Skeletal muscle satellite cell (primary cell): Measurements from ENCODE around the gene MAPKAPK5.
A peak's percentile ranks its signal among the peaks of the same experiment; 100 is the strongest.
"Not testable (repeated sequence)": the region's sequence is repeated elsewhere in the genome, so short reads cannot be mapped to it uniquely, and the experiment has no call there.

Experiments used
- H3K27me3 ChIP-seq: 2 replicates; pipeline ENCODE4 v1.7.0; 2013; ENCODE audit warnings: low read length; ENCODE audit not compliant: control insufficient read depth, insufficient read depth
- H3K36me3 ChIP-seq: 2 replicates; pipeline ENCODE4 v1.7.0; 2013; ENCODE audit warnings: mild to moderate bottlenecking, control low read depth, low read length; ENCODE audit not compliant: insufficient read depth
- H3K4me1 ChIP-seq: 2 replicates; pipeline ENCODE4 v1.7.0; 2013; ENCODE audit warnings: low read length; ENCODE audit not compliant: control insufficient read depth, insufficient read depth
- H3K4me2 ChIP-seq: 2 replicates; pipeline ENCODE4 v1.7.0; 2013; ENCODE audit warnings: mild to moderate bottlenecking, low read length
- H3K4me3 ChIP-seq: 2 replicates; pipeline ENCODE4 v1.7.0; 2013; ENCODE audit warnings: low read length
- H3K9ac ChIP-seq: 2 replicates; pipeline ENCODE4 v1.7.0; 2013; ENCODE audit warnings: mild to moderate bottlenecking, low read depth, low read length, moderate library complexity
- H3K9me3 ChIP-seq: replicated peaks from 2 replicates; pipeline ENCODE4 v1.7.0; 2013; ENCODE audit warnings: mild to moderate bottlenecking, control low read depth, low read length

Gene MAPKAPK5

GRCh38 chr12:111829635-111830034 is 12.4 kb upstream of the MAPKAPK5 start:
- H3K36me3 ChIP-seq, result not testable (repeated sequence)

DNA sequence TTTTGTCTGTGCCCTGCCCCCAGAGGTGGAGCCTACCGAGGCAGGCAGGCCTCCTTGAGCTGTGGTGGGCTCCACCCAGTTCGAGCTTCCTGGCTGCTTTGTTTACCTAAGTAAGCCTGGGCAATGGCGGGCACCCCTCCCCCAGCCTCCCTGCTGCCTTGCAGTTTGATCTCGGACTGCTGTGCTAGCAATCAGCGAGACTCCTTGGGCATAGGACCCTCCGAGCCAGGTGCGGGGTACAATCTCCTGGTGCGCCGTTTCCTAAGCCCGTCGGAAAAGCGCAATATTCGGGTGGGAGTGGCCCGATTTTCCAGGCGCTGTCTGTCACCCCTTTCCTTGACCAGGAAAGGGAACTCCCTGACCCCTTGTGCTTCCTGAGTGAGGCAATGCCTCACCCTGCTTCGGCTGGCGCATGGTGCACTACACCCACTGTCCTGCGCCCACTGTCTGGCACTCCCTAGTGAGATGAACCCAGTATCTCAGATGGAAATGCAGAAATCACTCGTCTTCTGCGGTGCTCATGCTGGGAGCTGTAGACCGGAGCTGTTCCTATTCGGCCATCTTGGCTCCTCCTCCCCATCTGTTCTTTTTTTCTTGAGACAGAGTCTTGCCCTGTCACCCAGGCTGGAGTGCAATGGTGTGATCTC is 7.2 kb upstream of the MAPKAPK5 start:
- H3K4me3 ChIP-seq, H3K36me3 ChIP-seq, H3K4me2 ChIP-seq, H3K27me3 ChIP-seq, H3K4me1 ChIP-seq, H3K9ac ChIP-seq, H3K9me3 ChIP-seq: not testable (repeated sequence)

More at GRCh38 chr12:111829635-111830034, 12.4 kb upstream of the MAPKAPK5 start:
- not testable (repeated sequence) for H3K9me3 ChIP-seq, H3K4me3 ChIP-seq, H3K9ac ChIP-seq, H3K27me3 ChIP-seq, H3K4me1 ChIP-seq, H3K4me2 ChIP-seq

DNA sequence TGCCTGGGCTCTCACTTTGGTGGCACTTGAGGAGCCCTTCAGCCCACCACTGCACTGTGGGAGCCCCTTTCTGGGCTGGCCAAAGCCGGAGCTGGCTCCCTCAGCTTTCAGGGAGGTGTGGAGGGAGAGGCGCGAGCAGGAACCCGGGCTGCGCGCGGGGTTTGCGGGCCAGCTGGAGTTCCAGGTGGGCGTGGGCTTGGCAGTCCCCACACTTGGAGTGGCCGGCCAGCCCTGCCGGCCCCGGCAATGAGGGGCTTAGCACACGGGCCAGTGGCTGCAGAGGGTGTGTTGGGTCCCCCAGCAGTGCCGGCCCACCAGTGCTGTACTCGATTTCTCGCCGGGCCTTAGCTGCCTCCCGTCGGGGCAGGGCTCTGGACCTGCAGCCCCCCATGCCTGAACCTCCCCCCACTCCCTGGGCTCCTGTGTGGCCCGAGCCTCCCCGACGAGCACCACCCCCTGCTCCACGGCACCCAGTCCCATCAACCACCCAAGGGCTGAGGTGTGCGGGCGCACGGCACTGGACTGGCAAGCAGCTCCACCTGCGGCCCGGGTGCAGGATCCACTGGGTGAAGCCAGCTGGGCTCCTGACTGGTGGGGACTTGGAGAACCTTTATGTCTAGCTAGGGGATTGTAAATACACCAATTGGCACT is 6.4 kb upstream of the MAPKAPK5 start:
- H3K4me3 ChIP-seq, H3K27me3 ChIP-seq, H3K9me3 ChIP-seq, H3K9ac ChIP-seq, H3K36me3 ChIP-seq, H3K4me1 ChIP-seq, H3K4me2 ChIP-seq: not testable (repeated sequence)

GRCh38 chr12:111838353-111838752 is 3.7 kb upstream of the MAPKAPK5 start:
- Histone ChIP-seq H3K27me3 (no peaks in the 10 kb centered on the region), H3K4me3 (no peak overlapping the region), H3K9me3 (no peaks in the 10 kb centered on the region), H3K4me1 (peaks cover 7% of the 10 kb centered on the region), H3K36me3 (peaks cover 9% of the 10 kb centered on the region), H3K4me2 (no peak overlapping the region), H3K9ac (no peak overlapping the region)

- H3K27me3 ChIP-seq, result no peaks in the 10 kb centered on the region
- peak overlapping the region; percentile 87 for H3K4me3 ChIP-seq
- peaks cover 12% of the 10 kb centered on the region for H3K4me1 ChIP-seq
- peak overlapping the region; percentile 80 for H3K4me2 ChIP-seq
- H3K9me3 ChIP-seq, result no peaks in the 10 kb centered on the region
- peak overlapping the region; percentile 92 for H3K9ac ChIP-seq
- H3K36me3 ChIP-seq, result peaks cover 9% of the 10 kb centered on the region
Observed at GRCh38 chr12:111840807-111841206, 1.2 kb upstream of the MAPKAPK5 start.

- H3K4me1 ChIP-seq, result peaks cover 17% of the 10 kb centered on the region
- H3K4me2 ChIP-seq, result peak overlapping the region; percentile 80
- peaks cover 13% of the 10 kb centered on the region for H3K36me3 ChIP-seq
- peak overlapping the region; percentile 87 for H3K4me3 ChIP-seq
- no peaks in the 10 kb centered on the region for H3K9me3 ChIP-seq
- H3K9ac ChIP-seq, result peak overlapping the region; percentile 92
- H3K27me3 ChIP-seq, result no peaks in the 10 kb centered on the region
Observed at GRCh38 chr12:111841236-111841749, 735 bp upstream of the MAPKAPK5 start.

- Histone ChIP-seq H3K9me3 (no peaks in the 10 kb centered on the region), H3K4me3 (peak overlapping the region; percentile 87), H3K27me3 (no peaks in the 10 kb centered on the region), H3K4me1 (peaks cover 23% of the 10 kb centered on the region), H3K4me2 (peak overlapping the region; percentile 80), H3K9ac (peak overlapping the region; percentile 92), H3K36me3 (peaks cover 13% of the 10 kb centered on the region)
Observed at GRCh38 chr12:111842556-111843396, 748 bp downstream of the MAPKAPK5 start.

GRCh38 chr12:111846016-111846415 is 4.0 kb downstream of the MAPKAPK5 start:
- Histone ChIP-seq H3K9me3 (no peaks in the 10 kb centered on the region), H3K4me3 (no peak overlapping the region), H3K36me3 (peaks cover 4% of the 10 kb centered on the region), H3K27me3 (no peaks in the 10 kb centered on the region), H3K4me2 (no peak overlapping the region), H3K4me1 (peaks cover 16% of the 10 kb centered on the region), H3K9ac (no peak overlapping the region)

- Histone ChIP-seq H3K27me3 (no peaks in the 10 kb centered on the region), H3K4me1 (peaks cover 11% of the 10 kb centered on the region), H3K9ac (no peak overlapping the region), H3K4me2 (no peak overlapping the region), H3K4me3 (no peak overlapping the region), H3K9me3 (no peaks in the 10 kb centered on the region), H3K36me3 (peaks cover 10% of the 10 kb centered on the region)
Observed at GRCh38 chr12:111850526-111850925, 8.5 kb downstream of the MAPKAPK5 start.

DNA sequence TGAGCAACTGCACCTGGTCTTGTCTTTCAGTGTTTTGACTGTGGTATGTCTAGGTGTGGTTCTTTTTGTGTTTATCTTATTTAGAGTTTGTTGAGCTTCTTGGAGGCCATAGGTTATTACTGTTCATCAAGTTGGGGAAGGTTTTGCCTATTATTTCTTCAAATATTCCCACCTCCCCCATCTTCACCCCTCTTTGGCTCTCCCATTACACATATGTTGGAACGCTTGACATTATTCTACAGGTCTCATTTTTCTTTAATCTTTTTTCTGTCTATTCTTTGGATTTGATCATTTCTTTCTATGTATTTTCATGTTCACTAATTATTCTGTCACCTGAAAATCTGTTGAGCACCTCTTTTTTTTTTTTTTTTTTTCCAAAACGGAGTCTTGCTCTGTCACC is 16.2 kb downstream of the MAPKAPK5 start:
- Histone ChIP-seq H3K9ac (no peak overlapping the region), H3K9me3 (no peaks in the 10 kb centered on the region), H3K4me3 (no peak overlapping the region), H3K4me2 (no peak overlapping the region), H3K36me3 (peaks cover 6% of the 10 kb centered on the region), H3K27me3 (no peaks in the 10 kb centered on the region), H3K4me1 (no peaks in the 10 kb centered on the region)

GRCh38 chr12:111858778-111859177 is 16.8 kb downstream of the MAPKAPK5 start:
- no peak overlapping the region for H3K4me2 ChIP-seq
- H3K4me3 ChIP-seq, result no peak overlapping the region

More at GRCh38 chr12:111858778-111859177, 16.8 kb downstream of the MAPKAPK5 start:
- H3K9me3 ChIP-seq, result no peaks in the 10 kb centered on the region
- H3K4me1 ChIP-seq, result no peaks in the 10 kb centered on the region
- H3K36me3 ChIP-seq, result peaks cover 6% of the 10 kb centered on the region
- H3K9ac ChIP-seq, result no peak overlapping the region
- no peaks in the 10 kb centered on the region for H3K27me3 ChIP-seq
